Muscle of back (tissue), 11 donors: ENCODE data around the gene TUBB1. TPM values are rescaled to one million over a fixed set of nuclear protein-coding genes. Genes with fewer than 3 reads are reported as not detected.
"Not testable (repeated sequence)": the region's sequence is repeated elsewhere in the genome, so short reads cannot be mapped to it uniquely, and the experiment has no call there.

Experiments
- DNase-seq, 3 donors: peaks; one replicate each; pipeline versions ENCODE4 v3.0.0 to v3.0.0-alpha.2; 2013
- polyA plus RNA-seq, 10 donors: library from polyadenylated mRNA; unstranded; fragments of 120-200 nt; gene quantifications; one replicate each; pipeline ENCODE4 v1.2.1, GENCODE V29; 2013; ENCODE audit not compliant: insufficient read length in 10 of 10

The TUBB1 gene
- polyA plus RNA-seq, 10 donors: 0.32 to 1.4 (median 0.83) TPM

DNA sequence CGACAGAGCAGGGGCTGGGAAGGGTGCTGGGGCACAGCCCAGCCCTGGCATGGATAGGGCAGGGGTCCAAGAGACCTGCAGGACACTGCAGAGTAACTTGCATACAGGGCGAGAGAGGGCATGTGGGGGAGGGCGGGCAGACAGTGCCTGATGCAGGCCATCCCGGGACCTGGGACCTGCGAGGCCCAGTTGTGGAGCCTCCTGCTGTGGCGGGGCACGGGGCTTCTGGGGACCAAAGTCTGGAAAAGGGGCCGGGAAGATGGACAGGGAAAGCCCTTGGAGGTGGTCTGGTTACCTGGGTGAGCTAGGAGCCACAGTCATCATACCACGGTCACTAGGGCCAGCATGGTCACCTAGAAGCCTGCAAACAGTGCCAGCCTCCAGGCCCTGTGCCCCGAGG lies 412 bp upstream of the TUBB1 start:
- no peak for DNase-seq

DNA sequence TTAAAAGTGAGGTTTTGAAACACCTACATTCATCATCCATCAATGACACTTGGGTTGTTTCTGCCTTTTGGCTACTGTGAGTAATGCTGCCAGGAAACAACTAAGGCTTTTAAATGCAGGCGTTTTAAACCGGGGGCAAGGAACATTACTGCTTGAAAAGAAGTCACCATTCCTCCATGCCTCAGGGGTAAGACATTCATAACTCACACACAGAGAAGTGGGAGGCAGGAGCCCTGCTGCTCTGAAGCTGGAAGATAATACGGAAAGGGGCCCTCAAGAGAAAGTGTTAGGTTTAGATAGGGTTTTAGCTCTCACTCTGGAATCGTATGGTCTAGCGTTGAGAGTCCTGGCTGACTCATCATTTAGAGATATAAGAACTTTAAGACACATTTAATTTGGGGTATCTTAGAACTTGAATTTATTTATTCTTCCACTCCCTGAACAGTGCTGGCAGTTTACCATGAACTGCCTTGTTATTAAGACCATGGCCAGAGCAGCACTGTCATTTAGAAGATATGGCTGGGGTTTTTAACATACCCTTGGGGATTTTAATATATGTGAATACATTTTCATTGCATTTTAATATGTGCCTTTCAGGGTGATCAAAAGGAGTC lies 1.8 kb downstream of the TUBB1 start:
- DNase-seq: no peak

DNA sequence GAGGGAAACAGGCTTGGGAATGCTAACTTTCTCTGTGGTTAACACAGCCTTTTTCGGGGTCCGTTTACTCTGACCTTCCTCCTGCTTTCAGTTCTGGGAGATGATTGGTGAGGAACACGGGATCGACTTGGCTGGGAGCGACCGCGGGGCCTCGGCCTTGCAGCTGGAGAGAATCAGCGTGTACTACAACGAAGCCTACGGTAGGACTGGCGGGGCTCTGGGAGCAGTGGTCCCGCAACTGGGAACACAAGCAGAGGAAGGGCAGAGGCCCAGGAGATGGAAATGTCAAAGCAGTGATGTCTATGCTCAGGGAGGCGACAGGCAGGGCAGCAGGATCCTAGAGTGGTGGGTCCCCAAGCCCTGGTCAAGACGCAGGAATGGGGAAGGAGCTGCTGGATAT lies 3.5 kb downstream of the TUBB1 start:
- no peak for DNase-seq

DNA sequence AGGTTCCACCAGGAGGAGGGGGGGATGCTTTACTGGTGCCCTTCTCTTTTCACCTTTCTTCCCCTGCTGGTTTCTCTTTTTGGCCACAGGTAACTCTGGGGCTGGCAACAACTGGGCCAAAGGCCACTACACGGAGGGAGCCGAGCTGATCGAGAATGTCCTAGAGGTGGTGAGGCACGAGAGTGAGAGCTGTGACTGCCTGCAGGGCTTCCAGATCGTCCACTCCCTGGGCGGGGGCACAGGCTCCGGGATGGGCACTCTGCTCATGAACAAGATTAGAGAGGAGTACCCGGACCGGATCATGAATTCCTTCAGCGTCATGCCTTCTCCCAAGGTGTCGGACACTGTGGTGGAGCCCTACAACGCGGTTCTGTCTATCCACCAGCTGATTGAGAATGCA lies 4.4 kb downstream of the TUBB1 start:
- DNase-seq: no peak

DNA sequence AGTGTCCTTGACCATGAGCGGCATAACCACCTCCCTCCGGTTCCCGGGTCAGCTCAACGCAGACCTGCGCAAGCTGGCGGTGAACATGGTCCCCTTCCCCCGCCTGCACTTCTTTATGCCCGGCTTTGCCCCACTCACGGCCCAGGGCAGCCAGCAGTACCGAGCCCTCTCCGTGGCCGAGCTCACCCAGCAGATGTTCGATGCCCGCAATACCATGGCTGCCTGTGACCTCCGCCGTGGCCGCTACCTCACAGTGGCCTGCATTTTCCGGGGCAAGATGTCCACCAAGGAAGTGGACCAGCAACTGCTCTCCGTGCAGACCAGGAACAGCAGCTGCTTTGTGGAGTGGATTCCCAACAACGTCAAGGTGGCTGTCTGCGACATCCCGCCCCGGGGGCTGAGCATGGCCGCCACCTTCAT lies 4.9 kb downstream of the TUBB1 start:
- DNase-seq: no peak

DNA sequence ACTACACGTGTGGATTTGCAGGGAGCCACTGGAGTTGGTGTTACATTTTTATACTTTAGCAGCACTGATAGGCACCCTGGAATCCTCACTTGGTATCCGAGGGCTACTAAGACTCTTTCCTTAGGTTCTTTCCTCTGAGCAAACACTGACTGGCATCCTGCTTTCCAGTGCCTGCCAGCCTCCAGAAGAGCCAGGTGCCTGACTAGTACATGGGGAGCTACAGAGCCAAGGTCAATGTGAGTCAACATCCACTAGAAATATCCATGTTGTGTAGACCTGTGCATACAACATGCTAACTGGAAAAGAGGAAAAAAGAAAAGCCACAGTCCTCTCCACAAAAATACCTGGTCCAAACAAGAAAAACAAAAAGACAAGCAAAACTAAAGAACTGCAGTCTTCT lies 5.9 kb downstream of the TUBB1 start:
- DNase-seq: no peak

DNA sequence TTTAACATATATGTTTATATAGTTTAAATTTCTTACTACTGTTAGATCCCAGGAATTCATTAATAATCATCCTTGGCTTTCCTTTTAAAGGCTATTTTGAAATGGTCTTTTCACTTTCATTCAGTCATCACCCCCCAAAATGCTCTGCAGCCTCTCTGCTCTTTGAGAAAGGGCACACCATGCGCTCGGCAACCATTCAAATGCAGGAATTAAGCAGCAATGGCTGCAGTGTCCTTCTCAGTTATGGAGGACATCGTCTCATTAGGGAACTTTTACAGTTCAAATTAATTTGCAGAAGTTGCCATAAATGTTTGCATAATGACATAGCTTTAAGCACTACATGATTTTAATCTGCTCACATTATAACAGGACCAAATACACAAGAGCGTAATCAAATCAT lies 6.3 kb downstream of the TUBB1 start:
- no peak for DNase-seq

DNA sequence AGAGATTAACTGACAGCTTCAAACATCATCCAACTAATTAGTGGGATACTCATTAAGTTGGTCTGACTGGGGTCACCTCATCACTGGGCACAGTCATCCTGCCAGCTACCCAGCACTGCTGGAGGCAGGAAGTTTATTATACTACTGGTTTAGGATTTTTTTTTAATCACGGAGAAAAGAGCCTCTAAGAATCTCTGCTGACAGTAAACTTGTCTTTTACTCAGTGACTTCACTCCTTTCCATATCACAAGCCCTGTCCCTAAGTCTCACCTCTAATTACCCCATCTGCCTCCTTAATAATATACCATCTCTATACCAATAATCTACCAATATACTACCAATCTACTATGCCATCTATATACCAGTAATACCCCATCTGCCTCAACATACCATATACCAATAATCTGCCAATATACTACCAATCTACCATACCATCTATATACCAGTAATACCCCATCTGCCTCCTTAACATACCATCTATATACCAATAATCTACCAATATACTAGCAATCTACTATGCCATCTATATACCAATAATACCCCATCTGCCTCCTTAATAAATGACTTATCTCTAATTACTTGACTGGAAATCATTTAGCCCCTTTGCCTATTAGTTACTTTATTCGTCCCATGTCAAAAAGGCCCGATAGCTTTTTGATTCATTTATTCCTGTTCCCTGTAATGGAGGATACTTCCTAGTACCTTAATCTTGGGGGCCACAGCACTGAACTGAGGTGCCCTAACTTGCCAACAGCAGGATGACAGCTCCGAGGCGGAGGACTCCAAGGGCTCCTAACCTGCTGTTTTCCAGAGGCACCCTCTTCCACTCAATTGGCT lies 7.9 kb downstream of the TUBB1 start:
- DNase-seq: no peak

DNA sequence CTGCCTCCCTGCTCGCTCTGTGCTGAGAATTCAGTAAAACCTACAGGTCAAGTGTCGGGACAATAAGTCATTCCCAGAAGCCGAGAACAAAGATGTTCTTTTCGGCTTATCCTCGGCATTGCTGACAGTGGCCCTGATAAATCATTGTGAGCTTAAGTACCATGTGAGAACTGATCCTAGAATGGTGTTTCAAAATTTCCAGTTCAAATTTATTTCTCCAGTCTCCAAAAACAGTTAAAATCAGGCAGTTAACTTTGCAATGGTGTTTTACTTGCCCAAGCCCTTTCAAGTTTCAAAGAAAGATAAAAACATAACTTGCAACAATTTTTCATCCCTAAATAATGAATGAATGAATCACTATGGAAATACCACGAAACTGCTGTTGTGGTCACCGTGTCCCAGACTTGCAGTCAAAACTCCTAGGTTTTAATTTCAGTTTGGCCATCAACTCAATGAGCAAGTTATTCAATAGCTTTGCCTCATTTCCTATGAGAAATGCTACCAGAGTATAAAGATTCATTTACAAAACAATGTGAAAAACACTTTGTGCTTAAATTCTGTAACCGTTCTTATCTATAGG lies 8.6 kb downstream of the TUBB1 start:
- no peak for DNase-seq

DNA sequence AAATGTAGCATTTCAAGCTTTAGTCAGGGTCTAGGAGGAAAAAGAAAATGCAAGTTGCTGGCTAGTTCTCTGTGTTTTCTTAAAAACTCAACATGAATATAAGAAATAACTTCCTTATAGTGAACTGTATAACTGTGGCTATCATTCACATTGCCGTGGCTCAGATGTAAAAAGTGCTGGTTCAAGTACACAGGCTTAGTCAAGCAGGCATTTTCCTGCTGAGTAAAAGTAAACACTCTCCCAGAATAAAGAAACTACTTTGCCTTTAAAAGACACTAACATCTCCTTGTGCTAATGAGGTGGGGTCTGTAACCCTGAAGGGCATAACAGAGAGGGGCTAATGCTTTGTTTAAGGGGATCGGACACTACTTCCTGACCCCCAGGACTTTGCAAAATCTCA lies 9.6 kb downstream of the TUBB1 start:
- no peak for DNase-seq

DNA sequence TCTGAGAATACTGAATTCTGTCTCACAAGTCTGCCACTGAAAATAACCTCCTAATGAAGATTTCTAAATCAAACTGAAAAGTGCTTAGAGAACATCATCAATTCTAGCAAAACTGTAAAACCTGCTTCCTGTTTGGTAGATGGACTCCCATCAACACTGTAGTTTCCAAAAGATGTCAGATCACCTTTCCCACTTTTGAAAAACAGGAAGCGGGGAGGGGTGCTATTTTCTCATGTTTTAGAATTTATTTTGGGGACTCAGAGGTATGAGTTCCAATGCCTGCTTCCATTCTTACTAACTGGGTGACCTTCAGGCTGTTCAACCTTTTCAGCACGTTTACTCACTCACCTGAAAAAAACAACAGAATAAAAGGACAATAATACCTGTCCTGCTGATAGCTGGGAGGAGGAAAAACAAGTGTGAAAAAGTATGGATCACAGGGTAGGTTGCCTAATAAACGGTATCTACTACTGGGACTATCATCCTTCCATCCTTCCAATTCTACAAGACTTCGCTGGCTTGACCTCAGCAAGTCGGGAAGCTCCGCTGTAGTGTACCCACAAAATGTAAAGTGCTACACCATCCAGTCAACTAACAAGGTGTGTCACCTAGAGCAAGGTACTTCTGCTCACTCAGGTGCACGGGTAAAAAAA lies 11.8 kb downstream of the TUBB1 start:
- no peak for DNase-seq

DNA sequence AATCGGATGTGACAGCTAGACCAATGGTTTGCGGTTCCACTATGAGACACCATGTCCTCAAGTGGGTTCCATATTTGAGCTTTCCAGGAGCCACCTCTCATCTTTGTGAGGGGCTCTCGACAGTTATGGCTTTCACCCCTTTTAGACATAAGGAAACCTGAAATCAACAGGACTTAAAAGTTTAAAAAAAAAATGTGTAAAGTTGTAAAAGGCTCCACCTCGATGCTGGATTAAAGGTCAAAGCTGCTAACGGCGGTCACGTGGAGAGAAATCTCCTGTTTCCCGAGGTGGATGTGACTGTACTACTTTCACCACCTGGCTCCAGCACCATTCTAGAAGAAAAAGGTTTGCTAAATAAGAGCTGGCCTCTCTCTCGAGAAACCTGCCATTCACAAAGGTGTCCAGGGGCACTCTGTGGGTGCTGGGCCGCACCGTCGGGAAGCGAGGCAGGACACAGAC lies 12.4 kb downstream of the TUBB1 start:
- DNase-seq: no peak

DNA sequence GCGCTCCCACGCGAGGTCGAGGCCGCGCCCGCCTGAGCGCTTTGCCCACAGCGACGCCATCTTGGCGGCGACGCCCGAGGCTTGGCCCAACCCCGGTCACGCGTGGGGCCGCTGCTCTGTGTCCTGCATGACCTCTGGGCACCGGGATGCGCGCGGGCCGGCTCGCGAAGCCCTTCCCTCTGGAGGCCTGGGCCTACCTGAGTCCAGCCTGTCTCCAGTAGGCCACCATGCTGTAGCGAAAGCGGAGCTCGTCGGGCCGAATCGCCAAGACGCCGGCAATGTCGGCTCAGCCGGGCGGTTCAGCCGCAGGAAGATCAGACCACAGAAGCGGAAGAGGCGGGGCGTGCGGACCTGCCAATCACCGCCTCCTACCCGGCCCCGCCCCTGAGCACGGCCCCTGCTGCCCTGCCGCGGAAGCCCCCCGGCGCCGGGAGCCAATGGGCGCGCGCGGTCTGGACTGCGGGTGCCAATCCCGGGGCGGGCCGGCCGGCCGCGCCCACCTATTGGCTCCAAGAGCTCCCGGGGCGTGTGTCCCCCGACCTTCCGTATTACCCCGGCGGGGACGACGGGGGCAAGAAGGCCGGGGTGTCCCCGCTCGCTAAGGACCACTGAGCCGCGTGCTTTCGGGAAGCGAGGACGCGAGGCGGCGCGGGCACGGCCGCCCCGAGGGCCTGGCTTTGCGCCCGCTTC lies 12.9 kb downstream of the TUBB1 start, which contains the start of gene ATP5F1E:
Gene ATP5F1E (minus strand): TSS at position 313 of the 690 bp plus-strand sequence. CDS start 84 bp downstream, at position 229.
- DNase-seq: peak; percentile 92 to 98 (median 96)

DNA sequence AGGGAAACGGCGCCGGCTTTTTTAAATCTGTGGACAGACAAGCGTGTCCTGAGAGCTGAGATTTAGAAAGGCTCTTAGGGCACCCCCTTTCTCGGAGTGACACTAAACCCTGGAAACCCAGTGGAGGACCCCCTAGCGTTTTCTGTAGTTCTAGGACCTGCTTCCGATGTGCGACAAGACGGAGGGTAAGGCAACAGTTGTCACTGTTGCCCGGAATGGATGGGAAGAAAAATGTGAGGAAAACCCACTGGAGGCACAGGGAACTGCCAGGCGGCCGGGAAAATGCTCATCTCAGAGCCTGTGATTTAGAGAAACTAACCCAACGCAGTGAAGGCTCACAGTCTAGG lies 13.5 kb downstream of the TUBB1 start:
- DNase-seq: no peak

DNA sequence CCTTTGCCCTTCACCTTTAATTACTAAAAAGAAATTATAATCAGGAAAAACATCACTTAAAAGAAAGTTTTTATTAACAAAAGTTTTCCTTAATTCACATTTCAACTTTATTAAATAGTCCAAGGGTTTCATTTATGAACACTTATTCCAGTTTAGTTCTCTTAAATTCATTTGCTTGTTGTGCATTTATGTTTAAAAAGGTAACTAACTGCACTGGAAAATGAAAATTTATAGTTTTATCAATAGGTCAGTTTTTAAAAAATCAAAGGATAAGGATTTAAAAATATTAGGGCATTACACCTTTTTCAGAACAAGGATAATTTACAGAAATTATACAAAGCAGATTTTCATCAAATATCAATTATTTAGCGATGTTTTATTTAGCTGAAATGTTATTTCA lies 13.9 kb downstream of the TUBB1 start:
- no peak for DNase-seq

DNA sequence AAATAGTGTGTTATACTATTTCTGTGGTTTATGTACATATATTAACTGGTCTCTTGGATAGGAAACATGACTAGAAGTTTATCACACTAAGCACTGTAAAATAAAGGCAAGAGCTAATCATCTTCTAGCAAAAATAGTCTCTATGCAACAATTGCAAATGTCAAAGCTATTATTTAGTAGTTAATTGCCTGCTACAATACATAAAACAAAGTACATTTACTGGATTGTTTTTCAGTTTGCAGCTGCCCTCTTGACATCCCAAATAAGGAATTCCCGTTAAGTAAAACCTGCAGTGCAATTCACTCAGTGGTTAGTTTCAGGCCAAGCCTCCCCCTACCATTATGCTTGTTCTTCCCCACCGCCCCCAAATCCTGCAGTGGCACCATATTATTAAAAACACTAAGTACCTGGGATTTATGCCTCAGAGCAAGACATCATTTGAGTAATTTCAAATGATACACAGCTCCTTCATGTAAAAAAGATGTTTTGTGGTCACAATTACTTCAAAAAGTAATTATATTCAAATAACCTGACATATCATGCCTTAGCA lies 14.5 kb downstream of the TUBB1 start:
- DNase-seq: no peak

DNA sequence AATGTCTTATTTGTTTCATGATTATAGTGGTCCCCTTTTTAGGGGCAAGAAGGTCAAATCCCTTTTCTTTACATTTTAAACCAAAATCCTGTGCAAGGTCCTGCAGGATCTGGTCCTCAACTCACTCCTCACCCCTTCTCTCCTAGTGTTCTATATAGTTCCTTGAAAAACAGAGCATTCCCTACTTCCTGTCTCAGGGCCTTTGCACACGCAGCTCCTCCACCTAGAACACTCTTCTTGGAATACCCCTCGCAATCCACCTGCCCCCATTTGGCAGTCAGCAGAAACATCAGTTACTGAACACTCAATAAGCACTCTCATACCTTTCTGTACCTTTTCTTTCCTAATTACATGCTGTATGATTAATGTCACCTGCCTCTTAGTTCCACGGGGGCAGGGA lies 16.2 kb downstream of the TUBB1 start:
- DNase-seq: no peak

DNA sequence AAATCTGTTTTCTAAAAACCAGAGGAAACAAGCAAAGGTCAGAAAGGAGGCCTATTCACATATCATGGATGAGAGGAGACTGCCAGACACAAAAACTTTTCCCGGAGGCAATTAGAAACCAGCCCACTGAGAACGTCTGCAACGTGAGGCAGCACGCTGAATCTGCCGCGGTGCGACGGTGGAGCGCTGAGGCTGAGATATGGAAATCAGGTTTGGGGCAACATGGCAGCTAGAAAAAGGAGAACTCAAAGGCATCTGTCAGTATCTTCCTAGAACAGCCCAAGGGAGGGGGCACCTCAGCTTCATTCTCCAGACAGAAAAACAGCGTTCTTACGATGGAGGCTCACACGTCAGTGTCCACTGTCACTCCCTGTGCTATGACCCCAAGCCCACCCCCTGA lies 18.2 kb downstream of the TUBB1 start:
- DNase-seq: no peak

DNA sequence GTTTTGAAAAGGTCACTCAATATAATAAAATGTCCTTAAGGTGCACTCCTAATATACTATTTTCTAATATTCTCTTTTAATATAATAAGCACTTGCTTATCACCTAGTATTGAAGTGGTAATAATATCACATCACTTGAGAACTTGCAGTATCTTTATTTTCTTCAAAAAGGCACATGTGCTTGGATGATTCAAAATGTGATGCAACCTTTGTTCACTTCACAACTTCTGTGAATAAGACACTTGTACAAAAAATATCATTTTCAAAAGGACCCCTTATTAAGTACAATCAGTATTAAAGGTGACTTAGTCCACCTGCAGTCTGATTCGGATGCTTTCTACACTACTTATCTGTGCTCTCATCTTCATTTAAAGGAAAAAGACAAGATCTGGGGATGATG lies 20.0 kb downstream of the TUBB1 start:
- no peak for DNase-seq

DNA sequence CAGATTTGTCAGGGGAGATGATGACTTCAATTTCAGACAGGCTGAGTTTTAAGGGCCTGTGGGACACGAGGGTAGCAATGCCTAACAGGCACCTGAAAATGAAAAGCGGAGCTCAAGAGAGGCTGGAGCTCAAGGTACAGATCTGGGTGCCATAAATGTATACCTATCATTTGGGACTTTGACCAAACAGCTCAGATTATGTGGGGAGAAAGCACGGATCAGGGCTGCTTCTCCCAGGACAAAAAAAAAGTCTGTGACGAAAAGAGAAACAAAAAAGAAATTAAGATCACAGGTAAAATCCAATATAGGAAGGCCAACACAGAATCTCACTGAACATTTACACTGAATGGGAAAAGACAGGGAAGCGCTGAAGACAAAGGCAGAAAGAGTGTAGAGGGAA lies 21.4 kb downstream of the TUBB1 start:
- no peak for DNase-seq

DNA sequence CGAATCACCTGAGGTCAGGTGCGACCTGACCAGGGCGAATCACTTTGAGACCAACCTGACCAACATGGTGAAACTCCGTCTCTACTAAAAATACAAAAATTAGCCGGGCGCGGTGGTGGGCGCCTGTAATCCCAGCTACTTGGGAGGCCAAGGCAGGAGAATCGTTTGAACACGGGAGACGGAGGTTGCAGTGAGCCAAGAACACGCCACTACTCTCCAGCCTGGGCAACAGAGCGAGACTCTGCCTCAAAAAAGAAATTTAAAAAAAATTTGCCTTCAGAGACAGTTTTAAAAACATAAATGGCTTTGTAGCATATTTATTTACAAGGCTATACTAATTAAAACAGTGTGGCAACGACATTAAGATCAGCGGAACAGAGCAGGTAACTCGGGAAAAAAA lies 22.3 kb downstream of the TUBB1 start:
- not testable (repeated sequence) for DNase-seq
